ENCODE measurements around the gene LPCAT4. TPM values are rescaled to one million over a fixed set of nuclear protein-coding genes. Genes with fewer than 3 reads are reported as not detected.

Gene LPCAT4
- total RNA-seq, 1 donor from 2014 or later = 32.4 TPM

DNA sequence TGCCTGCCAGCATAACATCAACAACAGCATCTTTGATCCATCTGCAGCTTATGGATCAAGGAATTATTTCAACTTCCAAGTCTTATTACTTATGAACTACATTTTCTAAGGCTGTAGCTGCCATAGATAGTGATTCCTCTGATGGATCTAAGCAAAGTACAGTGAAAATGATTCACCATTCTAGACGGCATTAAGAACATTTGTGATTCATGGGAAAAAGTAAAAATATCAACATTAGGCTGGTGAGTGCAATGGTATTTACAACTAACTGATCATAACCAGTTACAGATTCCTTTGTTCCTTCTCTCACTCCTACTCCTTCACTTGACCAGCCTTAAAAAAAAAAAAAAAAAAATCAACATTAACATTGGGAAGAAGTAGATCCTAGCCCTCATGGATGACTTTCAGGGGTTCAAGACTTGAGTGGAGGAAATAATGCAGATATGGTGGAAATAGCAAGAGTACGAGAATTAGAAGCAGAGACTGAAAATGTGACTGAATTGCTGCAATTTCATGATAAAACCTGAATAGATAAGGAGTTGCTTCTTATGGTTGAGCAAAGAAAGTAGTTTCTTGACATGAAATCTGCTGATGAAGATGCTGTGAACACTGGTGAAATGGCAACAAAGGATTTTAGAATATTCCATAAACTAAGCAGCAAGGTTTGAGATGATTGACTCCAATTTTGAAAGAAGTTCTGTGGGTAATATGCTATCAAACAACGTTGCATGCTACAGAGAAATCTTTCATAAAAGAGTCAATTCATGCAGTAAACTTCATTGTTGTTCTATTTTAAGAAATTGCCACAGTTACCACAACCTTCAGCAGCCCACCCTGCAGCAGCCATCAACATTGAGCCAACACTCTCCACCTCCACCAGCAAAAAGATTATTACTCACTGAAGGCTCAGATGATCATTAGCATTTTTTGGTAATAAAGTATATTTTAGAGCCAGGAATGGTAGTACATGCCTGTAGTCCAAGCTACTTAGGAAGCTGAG, 52.2 kb downstream of the LPCAT4 start:
- Mint-ChIP-seq H3K4me3 (ENCODE audit: unreplicated experiment) (no peak overlapping the region), H3K27me3 (ENCODE audit: unreplicated experiment) (no peaks in the 10 kb centered on the region)

DNA sequence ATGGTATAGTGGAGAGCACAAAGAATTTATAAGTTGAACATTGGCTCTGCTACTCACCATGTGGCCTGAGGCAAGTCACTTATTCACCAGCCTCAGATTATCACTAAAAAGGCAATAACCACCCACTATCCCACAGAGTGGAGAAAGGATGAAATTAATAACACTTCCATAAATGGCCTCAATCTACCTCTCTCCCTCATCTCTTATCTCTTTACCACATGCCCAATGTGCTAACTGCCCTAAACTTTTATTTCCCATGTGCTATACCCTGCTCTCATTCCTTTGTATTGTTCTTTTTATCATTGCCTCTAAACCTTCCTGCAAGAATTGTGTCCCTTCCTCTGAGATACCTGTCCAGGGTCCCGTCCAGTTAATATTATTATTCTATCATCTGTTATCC, 55.4 kb downstream of the LPCAT4 start:
- H3K4me3 Mint-ChIP-seq (ENCODE audit: unreplicated experiment) = no peak overlapping the region
- H3K27ac Mint-ChIP-seq (ENCODE audit: unreplicated experiment) = no peak overlapping the region
- no peaks in the 10 kb centered on the region for H3K36me3 Mint-ChIP-seq (ENCODE audit: low read depth, unreplicated experiment)
- peaks cover 10% of the 10 kb centered on the region for H3K4me1 Mint-ChIP-seq (ENCODE audit: unreplicated experiment)
- H3K9me3 Mint-ChIP-seq (ENCODE audit: unreplicated experiment) = no peaks in the 10 kb centered on the region
- TF ChIP-seq, protein P1, sequence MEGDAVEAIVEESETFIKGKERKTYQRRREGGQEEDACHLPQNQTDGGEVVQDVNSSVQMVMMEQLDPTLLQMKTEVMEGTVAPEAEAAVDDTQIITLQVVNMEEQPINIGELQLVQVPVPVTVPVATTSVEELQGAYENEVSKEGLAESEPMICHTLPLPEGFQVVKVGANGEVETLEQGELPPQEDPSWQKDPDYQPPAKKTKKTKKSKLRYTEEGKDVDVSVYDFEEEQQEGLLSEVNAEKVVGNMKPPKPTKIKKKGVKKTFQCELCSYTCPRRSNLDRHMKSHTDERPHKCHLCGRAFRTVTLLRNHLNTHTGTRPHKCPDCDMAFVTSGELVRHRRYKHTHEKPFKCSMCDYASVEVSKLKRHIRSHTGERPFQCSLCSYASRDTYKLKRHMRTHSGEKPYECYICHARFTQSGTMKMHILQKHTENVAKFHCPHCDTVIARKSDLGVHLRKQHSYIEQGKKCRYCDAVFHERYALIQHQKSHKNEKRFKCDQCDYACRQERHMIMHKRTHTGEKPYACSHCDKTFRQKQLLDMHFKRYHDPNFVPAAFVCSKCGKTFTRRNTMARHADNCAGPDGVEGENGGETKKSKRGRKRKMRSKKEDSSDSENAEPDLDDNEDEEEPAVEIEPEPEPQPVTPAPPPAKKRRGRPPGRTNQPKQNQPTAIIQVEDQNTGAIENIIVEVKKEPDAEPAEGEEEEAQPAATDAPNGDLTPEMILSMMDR (IDR thresholded peaks at IDR 0.05; ENCODE audit: unreplicated experiment) = no peak
- DNase-seq (ENCODE audit: low spot score) = no peak
- no peaks in the 10 kb centered on the region for H3K27me3 Mint-ChIP-seq (ENCODE audit: unreplicated experiment)

More for the DNA sequence above, 52.2 kb downstream of the LPCAT4 start:
- Mint-ChIP-seq H3K9me3 (ENCODE audit: unreplicated experiment) (no peaks in the 10 kb centered on the region), H3K27ac (ENCODE audit: unreplicated experiment) (no peak overlapping the region), H3K4me1 (ENCODE audit: unreplicated experiment) (peaks cover 18% of the 10 kb centered on the region), H3K36me3 (ENCODE audit: low read depth, unreplicated experiment) (no peaks in the 10 kb centered on the region)
- DNase-seq (ENCODE audit: low spot score) = no peak
- TF ChIP-seq, protein P1 (IDR thresholded peaks at IDR 0.05; ENCODE audit: unreplicated experiment) = no peak

Small RNA genes lying within 50 kb of the gene (microRNA-seq; reads per million reads assigned to microRNA genes)
- gene MIR1233-1 (ENCODE audit: unreplicated experiment) = not detected

Other genes with a start within 250 kb of the LPCAT4 start
- gene KATNBL1, start 157.1 kb downstream of the LPCAT4 start, total RNA-seq (ENCODE audit: unreplicated experiment) = 55.1 TPM
- gene EMC4, start 142.2 kb downstream of the LPCAT4 start, total RNA-seq (ENCODE audit: unreplicated experiment) = 77.1 TPM
- gene SLC12A6, start 29.4 kb downstream of the LPCAT4 start, total RNA-seq (ENCODE audit: unreplicated experiment) = 22.4 TPM
- 191 TPM for gene NOP10, start 24.1 kb downstream of the LPCAT4 start, total RNA-seq (ENCODE audit: unreplicated experiment)
- gene NUTM1, start 23.9 kb downstream of the LPCAT4 start, total RNA-seq (ENCODE audit: unreplicated experiment) = not detected
- 46.0 TPM for gene GOLGA8A, start 70.6 kb upstream of the LPCAT4 start, total RNA-seq (ENCODE audit: unreplicated experiment)
- 89.6 TPM for gene GOLGA8B, start 216.5 kb upstream of the LPCAT4 start, total RNA-seq (ENCODE audit: unreplicated experiment)

Data from endothelial cell (in vitro differentiated cells).